GM19035 (cell line): Measurements from ENCODE around the gene FAP.

Experiments used
- ATAC-seq: cut with Tn5 transposase; IDR thresholded peaks from one replicate; pipeline ENCODE4 v1.9.1; 2021; ENCODE audit not compliant: unreplicated experiment

The FAP gene

GRCh38 chr2:162243715-162244114 is 470 bp upstream of the FAP start:
- ATAC-seq = no peak

DNA sequence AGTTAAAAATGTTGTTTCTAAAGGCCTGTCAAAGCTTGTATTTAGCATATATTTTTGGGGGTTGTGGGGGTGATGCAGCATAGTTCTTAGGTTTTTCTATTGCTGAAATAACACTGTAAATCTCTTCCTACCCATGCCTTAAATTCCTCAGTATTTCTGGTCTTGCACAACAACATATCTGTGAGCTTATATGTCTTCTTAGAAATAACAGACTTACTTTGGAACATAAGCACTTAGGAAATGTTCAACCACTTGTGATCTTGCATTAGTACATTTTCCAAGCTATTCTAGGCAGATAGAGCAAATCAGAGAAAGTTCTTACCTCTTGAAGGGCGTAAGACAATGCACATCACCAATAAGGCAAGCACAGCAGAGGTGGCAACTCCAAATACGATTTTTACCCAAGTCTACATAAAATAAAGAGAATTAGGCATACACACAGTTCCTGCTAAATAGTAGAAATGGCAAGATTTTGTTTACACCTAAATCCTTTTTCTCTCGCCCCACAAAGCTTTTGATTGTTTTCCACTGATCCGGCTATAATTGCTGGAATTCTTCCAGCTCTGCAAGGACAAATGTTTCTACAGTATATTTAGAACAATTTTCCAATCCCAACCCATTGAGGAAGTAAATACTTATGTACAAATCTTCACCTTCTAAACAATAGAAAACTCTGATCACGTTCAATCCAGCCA is 512 bp downstream of the FAP start:
- ATAC-seq = no peak

- no peak for ATAC-seq
Observed at GRCh38 chr2:162241571-162241970, 1.7 kb downstream of the FAP start.

DNA sequence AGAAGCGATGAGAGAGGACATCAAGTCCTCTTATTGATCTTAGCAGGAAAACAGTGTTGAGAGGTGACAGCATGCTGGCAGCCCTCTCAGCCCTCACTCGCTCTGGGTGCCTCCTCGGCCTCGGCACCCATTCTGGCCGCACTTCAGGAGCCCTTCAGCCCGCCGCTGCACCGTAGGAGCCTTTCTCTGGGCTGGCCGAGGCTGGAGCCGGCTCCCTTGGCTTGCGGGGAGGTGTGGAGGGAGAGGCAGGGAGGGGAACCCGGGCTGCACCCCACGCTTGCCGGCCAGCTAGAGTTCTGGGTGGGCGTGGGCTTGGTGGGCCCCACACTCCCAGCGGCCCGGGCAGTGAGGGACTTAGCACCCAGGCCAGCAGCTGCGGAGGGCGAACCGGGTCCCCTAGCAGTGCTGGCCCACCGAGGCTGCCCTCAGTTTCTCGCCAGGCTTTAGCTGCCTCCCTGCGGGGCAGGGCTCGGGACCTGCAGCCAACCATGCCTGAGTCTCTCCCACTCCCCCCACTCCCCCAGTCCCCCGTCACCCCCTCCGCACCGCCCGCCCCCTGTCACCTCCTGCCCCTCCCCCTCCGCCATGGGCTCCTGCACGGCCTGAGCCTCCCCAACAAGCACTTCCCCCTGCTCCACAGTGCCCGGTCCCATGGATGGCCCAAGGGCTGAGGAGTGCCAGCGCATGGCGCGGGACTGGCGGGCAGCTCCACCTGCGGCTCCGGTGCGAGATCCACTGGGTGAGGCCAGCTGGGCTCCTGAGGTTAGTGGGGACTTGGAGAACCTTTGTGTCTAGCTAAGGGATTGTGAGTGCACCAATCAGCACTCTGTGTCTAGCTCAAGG is 8.4 kb downstream of the FAP start:
- no peak for ATAC-seq

DNA sequence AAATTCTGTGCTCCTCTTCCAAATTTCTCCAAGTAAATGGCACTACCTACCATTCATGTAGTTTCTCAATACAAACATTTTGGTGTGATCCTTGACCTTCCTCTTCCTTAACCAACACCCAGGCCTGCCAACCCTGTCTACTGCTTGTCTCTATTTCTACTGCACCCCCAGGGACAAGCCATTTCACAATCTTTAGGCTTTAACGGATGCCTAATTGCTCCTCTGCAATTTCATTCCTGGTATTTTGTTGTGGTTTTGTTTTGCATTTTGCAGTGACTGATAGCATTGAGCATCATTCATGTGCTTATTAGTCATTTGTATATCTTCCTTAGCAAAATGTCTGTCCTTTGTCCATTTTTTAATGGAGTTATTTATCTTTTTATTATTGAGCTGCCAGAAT is 10.0 kb downstream of the FAP start:
- no peak for ATAC-seq

- ATAC-seq = no peak
Observed at GRCh38 chr2:162232671-162233070, 10.6 kb downstream of the FAP start.

DNA sequence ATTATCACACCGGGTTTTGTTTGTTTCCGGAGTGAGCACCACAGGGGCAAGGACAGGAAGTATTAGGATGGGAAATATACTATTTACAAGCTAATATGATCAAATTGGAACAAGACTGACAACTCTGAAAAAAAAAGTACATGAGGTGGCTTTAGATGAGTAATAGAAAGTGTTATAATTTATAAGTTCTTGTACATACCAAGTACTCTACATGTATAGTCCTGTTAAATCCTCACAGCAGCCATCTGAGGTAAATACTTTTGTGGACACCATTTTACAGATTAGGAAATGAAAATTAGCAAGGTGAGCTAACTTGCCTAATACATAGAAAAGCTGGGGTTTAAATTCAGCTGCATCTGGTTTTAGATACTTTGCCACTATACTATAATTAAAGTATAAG is 11.2 kb downstream of the FAP start:
- no peak for ATAC-seq

DNA sequence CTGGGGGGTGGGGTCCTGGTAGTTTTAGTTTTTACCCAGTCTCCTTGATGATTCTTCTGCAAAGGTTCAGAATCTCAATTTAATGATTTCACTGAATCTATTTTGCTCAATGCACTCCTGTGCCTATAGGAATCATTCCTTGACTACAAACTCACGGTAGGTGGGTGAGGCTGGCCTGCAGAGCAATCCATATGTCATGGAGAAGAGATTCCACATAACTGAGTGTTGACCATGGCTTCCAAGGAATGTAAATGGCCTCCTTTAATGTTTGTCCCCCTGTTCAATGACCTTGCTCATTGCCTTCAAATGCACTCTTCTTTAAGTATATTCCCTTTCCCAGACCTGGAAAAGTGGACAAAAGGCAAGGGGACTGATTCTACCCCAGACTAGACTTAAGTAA is 12.5 kb downstream of the FAP start:
- ATAC-seq = no peak

DNA sequence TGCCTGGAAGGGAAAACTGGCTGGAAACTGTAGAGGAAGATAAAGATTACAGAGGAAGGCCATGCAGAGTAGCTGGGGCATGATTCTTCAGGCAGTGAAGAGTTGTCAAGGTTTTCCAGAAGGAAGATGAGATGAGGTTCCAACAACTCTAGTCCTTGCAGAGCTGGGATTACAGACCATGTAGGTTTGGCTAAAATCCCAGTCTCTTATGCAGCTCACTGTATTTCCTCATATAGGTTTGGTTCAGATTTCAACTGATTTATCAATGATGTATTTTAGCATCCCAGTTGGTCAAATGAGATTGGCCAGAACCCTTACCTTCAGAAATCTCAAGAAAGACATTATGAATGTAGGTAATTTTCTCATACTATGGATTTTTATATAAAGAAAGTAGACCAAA is 16.4 kb downstream of the FAP start:
- no peak for ATAC-seq

DNA sequence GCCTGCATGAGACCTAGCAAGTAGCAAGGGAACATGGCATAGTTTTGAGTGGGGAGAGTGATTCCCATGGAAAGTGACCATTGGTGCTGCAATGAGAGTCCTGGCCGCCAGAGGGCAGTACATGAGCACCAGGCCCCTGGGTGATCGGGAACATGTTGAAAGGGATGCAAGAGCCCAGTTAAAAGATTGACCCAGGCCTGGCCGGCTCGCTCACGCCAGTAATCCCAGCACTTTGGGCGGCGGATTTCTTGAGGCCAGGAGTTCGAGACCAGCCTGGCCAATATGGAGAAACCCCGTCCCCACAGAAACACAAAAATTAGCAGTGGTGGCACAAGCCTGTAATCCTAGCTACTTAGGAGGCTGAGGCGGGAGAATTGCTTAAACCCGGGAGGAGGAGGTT is 22.2 kb downstream of the FAP start:
- peak; percentile 93 for ATAC-seq

GRCh38 chr2:162220368-162220767 is 22.9 kb downstream of the FAP start:
- ATAC-seq = no peak

DNA sequence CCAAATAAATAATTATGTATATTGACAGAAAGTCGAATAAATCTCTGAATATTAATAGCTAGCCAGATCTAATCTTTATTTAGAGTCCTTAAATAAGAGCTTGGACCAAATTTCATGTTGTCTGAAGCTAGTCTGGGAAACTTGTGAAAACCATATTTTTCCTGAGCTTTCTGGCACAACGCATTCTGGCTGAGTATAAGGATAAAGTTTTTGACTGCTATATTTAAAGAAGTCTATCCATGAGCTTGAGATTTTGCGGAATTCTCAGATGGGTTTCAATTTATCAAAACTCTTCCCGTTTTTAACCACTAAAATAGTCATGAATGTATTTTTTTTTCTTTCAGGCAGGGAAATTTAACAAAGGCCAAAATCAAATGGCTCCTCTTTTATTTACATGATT is 23.8 kb downstream of the FAP start:
- ATAC-seq = no peak

DNA sequence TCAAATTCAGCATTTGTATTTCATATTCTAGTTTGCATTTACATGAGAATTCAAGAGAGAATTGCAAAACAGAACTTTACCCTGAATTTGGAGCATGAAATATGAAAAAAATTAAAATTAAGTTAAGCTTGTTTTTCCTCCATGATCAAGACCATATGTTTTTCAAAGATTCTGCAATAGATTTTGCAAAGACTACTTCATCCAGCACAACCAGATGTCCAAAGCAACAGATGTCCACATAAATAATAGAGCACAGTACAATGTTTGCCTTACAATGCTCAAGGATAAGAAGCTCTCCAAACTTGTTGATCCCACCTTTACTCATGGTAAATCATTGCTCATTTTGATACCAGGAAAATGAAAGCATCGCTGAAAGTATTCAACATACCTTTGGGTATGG is 25.6 kb downstream of the FAP start:
- no peak for ATAC-seq

DNA sequence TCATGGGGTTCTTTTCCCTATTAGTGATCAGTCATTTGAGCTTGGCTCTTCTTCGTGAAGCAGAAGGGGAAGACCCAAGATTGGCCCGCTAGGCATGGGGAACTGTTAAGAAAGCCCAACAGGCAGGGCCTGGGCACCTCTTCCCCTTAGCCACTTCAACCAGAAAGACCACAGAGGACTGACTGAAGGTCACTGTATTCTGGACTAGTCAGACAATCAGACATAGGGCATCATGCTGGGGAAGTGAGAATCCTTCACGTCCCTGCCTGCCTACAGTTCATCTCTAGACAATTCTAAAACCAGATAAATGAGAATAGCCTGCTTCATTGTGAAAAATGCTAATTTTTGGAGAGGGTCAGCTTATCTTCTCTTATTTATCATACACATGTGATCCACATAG is 28.1 kb downstream of the FAP start:
- ATAC-seq = no peak

- ATAC-seq = no peak
Observed at GRCh38 chr2:162212366-162212765, 30.9 kb downstream of the FAP start.

DNA sequence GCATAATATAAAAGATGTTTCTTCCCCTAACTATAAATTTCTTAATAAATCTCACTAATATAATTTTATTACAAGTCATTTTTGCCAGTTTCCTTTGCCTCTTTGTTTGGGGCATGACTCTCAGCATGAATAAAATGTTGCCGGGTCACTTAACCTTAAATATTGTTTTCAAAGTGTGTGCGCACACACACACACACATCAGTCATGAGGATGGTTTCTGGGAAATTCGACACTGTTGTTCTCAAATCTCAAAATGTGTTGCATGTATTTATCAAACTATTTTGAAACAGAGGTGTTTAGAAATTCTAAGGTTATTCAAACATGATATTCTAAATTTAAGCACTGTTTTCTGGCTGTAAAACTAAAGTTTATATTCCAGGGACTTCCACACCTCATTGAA is 31.5 kb downstream of the FAP start:
- ATAC-seq = no peak

- ATAC-seq = no peak
Observed at GRCh38 chr2:162210385-162210784, 32.9 kb downstream of the FAP start.

DNA sequence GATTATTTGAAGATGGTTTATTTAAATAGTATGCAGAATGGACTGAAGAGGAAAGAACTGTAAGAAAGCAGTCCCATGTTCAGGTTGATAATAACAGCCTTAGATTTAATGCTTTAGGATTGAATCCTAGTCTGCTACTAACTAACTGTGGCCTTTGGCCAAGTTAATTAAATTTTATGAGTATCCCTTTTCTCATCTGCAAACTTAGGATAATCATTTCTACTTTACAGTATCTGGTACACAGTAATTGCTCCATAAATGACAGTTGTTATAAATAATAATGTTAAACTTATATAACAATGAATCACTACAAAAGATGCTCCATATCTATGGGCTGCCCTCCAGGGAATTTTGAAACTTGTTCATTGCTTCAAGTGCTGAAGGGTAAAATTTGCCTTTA is 41.0 kb downstream of the FAP start:
- ATAC-seq = no peak

DNA sequence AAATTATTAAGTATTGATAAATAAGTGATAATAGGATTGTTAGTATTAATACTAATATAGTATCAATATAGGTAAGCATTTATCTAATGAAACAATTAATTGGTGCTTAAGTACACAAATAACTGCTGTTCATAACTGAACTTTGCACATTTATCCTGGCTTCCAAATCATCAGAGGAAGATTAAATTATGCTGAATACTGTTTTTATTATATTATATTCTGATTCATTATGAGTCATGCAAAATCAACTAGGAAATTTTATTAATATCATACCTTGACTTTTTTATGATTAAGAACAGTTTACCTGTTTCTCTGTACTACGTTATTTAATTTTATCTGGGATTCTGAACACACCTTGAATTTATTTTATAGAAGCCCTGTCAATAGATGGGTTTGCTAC is 42.6 kb downstream of the FAP start:
- ATAC-seq = no peak

DNA sequence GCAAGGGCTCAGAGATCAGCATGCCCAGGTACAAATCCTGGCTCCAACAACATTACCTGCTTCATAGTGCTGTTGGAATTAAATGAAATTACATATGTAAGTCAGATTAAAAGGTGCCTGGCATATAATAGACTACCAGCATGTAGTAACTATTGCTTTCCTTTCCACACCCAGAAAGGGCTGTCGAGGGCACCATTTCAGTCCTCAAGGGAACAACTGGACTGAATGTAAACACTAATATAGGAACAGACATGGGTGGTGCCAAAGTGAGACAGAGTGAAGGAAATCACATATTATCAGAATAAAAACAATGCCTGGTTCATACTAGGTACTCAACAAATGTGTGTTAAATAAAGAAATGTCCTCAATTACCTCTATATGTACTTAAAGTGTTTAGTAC is 43.3 kb downstream of the FAP start:
- no peak for ATAC-seq

DNA sequence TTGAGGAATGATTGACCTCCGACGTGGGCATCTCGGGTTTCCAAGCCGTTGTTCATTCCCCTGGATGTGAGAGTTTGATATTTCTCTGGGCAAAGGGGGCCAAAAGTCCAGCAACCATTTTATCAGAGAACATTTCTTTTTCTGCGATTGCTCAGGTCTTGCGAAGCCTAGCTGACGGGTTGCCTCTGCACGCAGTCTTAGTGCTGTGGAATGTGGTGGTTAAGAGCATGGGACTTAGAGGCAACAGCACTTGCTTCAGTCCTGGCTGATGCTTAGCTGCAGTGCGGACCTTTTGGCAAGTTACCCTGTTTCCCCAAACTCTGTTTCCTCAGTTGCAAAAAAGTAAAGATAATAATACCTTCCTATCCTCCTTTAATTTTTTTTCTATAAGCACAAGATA is 45.0 kb downstream of the FAP start:
- no peak for ATAC-seq

- no peak for ATAC-seq
Observed at GRCh38 chr2:162197069-162197825, 46.0 kb downstream of the FAP start.
